Testis (tissue), 3 donors: ENCODE data around the gene DES. TPM values are rescaled to one million over a fixed set of nuclear protein-coding genes. Genes with fewer than 3 reads are reported as not detected.

Experiments
- DNase-seq: peaks from one replicate; pipeline ENCODE4 v3.0.0-alpha.2; 2019
- H3K27ac ChIP-seq, 2 donors: fragments of 200-600 bp; sonication (generic); one replicate each; pipeline ENCODE4 v1.5.1; 2019
- H3K27me3 ChIP-seq: fragments of 200-600 bp; sonication (generic); one replicate; pipeline ENCODE4 v1.5.1; 2019
- H3K36me3 ChIP-seq: fragments of 200-600 bp; sonication (generic); one replicate; pipeline ENCODE4 v1.5.1; 2017; ENCODE audit warnings: low read depth; ENCODE audit errors: missing control alignments
- H3K4me1 ChIP-seq: fragments of 200-600 bp; sonication (generic); one replicate; pipeline ENCODE4 v1.5.1; 2019
- H3K4me3 ChIP-seq, 2 donors: fragments of 200-600 bp; sonication (generic); one replicate each; pipeline ENCODE4 v1.5.1; 2017 to 2019
- H3K9me3 ChIP-seq: fragments of 200-600 bp; sonication (generic); one replicate; pipeline ENCODE4 v1.5.1; 2017
- POLR2A ChIP-seq: fragments of 450-650 bp; IDR thresholded peaks from one replicate; pipeline ENCODE4 v1.6.1; 2017; ENCODE audit warnings: antibody characterized with exemption, mild to moderate bottlenecking, moderate library complexity
- WGBS, 2 donors: methylation state at CpG; one replicate each; pipeline ENCODE4 v1.1.5; 2018; 5-methylcytosine and 5-hydroxymethylcytosine counted together
- intact Hi-C: fragments of 100-400 bp; cut with DNase I; formaldehyde crosslinking; loops from one replicate; pipeline ENCODE4 v1.15.1; 2023; ENCODE audit warnings: low total_unique reads
- polyA plus RNA-seq: library from polyadenylated mRNA; stranded (reverse); fragments of 350-450 nt; fragmentation: Illumina TruSeq; extraction: RNeasy Lipid Tissue Mini Kit (QIAGEN cat#74804); gene quantifications from one replicate; pipeline ENCODE4 v1.2.3, GENCODE V29; 2014; ENCODE audit warnings: low read depth, low replicate concordance; ENCODE audit not compliant: insufficient read depth
- total RNA-seq, 2 donors: library from RNA; depleted of rRNA; stranded (reverse); fragments of >200 nt; gene quantifications; one replicate each; pipeline ENCODE4 v1.2.3, GENCODE V29; 2016
- TF ChIP-seq, protein P1 (sequence below), 3 experiments: fragments of 450-650 bp in 2 of 3; fragments of 200-600 bp in 1 of 3; sonication (generic) in 1 of 3; IDR thresholded peaks; one replicate each; pipeline ENCODE4 v1.5.1; 2016 to 2019; ENCODE audit warnings: antibody characterized with exemption in 3 of 3, mild to moderate bottlenecking in 2 of 3, moderate library complexity in 1 of 3

Gene DES
- total and polyA plus RNA-seq, 3 donors from 2014 or later = 17.6 to 199 (median 33.3) TPM

GRCh38 chr2:219422952-219423534 is 4.9 kb downstream of the DES start:
- no peak for DNase-seq
- 90 to 96% methylated on average over 7 to 8 of the region's 8 CpGs for WGBS, 2 donors
- intact Hi-C loops = no loop called here
- Histone ChIP-seq H3K4me3 (no peak overlapping the region), H3K9me3 (no peaks in the 10 kb centered on the region), H3K36me3 (no peaks in the 10 kb centered on the region), H3K4me1 (no peaks in the 10 kb centered on the region), H3K27ac (no peak overlapping the region), H3K27me3 (no peaks in the 10 kb centered on the region)
- TF ChIP-seq POLR2A = no peak
- TF ChIP-seq, protein P1, sequence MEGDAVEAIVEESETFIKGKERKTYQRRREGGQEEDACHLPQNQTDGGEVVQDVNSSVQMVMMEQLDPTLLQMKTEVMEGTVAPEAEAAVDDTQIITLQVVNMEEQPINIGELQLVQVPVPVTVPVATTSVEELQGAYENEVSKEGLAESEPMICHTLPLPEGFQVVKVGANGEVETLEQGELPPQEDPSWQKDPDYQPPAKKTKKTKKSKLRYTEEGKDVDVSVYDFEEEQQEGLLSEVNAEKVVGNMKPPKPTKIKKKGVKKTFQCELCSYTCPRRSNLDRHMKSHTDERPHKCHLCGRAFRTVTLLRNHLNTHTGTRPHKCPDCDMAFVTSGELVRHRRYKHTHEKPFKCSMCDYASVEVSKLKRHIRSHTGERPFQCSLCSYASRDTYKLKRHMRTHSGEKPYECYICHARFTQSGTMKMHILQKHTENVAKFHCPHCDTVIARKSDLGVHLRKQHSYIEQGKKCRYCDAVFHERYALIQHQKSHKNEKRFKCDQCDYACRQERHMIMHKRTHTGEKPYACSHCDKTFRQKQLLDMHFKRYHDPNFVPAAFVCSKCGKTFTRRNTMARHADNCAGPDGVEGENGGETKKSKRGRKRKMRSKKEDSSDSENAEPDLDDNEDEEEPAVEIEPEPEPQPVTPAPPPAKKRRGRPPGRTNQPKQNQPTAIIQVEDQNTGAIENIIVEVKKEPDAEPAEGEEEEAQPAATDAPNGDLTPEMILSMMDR (IDR thresholded peaks at IDR 0.05) = no peak

DNA sequence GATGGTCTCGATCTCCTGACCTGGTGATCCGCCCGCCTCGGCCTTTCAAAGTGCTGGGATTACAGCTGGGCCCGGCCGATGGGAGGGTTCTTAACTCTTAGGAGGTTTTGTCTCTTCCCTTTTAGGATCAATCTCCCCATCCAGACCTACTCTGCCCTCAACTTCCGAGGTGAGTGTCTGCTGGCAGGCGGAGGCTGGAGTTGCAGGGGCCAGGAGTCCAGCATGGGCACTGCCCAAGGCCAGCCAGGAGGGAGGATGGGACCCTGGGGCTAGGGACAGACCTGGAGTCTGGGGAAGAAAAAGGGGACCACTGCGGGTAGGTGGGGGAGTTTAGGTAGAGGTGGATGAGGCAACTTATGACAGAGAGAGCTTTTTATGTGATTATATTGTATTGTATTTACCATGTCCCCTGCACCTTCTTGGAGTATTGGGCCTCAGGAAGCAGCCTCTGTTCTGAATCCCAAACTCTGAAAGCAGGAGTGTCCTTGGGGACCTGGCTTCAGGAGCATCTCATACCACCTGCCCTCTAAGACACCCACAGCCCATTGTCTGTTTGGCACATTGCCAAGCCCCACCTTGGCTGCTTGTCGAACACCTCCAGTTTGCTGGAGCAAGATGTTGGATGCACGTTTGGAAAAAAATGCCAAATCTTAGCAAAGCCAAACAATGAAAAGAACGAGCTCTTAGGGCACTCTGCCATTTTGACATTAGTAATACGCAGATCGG is 5.6 kb downstream of the DES start:
- DNase-seq = no peak
- H3K27me3 ChIP-seq = no peaks in the 10 kb centered on the region
- no peak overlapping the region for H3K27ac ChIP-seq
- no peaks in the 10 kb centered on the region for H3K9me3 ChIP-seq
- intact Hi-C loops = no loop called here
- no peak for TF ChIP-seq POLR2A
- TF ChIP-seq, protein P1 (IDR thresholded peaks at IDR 0.05) = no peak
- no peaks in the 10 kb centered on the region for H3K36me3 ChIP-seq
- no peak overlapping the region for H3K4me3 ChIP-seq
- H3K4me1 ChIP-seq = no peaks in the 10 kb centered on the region
- WGBS, 2 donors = 79% methylated on average over 12 to 14 of the region's 14 CpGs

GRCh38 chr2:219425238-219426067 is 7.3 kb downstream of the DES start:
- Histone ChIP-seq H3K27ac (no peak overlapping the region), H3K9me3 (no peaks in the 10 kb centered on the region), H3K27me3 (no peaks in the 10 kb centered on the region), H3K36me3 (no peaks in the 10 kb centered on the region), H3K4me3 (no peak overlapping the region), H3K4me1 (no peaks in the 10 kb centered on the region)
- TF ChIP-seq, protein P1 (IDR thresholded peaks at IDR 0.05) = no peak
- TF ChIP-seq POLR2A = no peak
- DNase-seq = no peak
- WGBS, 2 donors = 94 to 96% methylated on average over 7 to 8 of the region's 8 CpGs
- intact Hi-C loops = no loop called here

DNA sequence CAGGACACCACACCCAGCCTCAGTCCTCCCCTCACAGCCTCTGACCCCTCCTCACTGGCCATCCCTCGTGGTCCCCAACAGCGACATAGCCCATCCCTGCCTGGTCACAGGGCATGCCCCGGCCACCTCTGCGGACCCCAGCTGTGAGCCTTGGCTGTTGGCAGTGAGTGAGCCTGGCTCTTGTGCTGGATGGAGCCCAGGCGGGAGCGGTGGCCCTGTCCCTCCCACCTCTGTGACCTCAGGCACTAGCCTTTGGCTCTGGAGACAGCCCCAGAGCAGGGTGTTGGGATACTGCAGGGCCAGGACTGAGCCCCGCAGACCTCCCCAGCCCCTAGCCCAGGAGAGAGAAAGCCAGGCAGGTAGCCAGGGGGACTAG is 7.9 kb downstream of the DES start:
- TF ChIP-seq POLR2A = no peak
- TF ChIP-seq, protein P1 (IDR thresholded peaks at IDR 0.05) = no peak
- intact Hi-C loops = no loop called here
- no peak overlapping the region for H3K4me3 ChIP-seq
- no peaks in the 10 kb centered on the region for H3K4me1 ChIP-seq
- H3K36me3 ChIP-seq = no peaks in the 10 kb centered on the region
- H3K27ac ChIP-seq = no peak overlapping the region
- H3K9me3 ChIP-seq = no peaks in the 10 kb centered on the region
- no peaks in the 10 kb centered on the region for H3K27me3 ChIP-seq
- WGBS, 2 donors = 87 to 98% methylated on average over 3 to 5 of the region's 7 CpGs
- DNase-seq = no peak
